ENCODE measurements around the gene TACC3. TPM values are rescaled to one million over a fixed set of nuclear protein-coding genes. Genes with fewer than 3 reads are reported as not detected.
A peak's percentile ranks its signal among the peaks of the same experiment; 100 is the strongest.

Gene TACC3
- total and polyA plus RNA-seq, 2 experiments from 2014 or later = 18.1 to 78.2 TPM

DNA sequence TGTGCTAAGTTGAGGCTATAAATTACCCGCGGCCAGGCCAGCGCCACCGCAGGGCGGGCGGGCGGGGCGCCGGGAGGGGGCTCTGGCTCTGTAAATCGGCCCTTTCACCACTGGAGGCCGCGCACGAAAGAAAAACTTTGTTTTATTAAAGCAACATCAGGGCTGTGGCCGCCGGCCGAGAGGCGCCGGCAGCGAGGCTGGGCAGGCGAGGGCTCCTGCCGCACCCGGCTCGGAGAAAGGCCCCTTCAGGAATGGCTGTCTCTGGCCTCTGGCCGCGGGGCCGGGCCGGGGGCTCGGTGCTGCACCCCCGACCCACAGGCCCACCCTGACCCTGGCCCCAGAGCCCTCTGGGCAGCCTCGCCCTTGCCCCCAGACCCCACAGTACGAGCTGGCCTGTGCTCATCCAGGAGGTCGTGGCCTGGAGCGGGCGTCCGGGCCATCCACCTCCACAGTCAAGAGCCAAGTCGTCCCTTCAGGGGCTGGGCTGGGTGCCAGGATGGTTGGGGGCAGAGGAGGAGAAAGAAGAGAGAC lies 42.3 kb downstream of the TACC3 start:
- no peaks in the 10 kb centered on the region for H3K9me3 ChIP-seq (ENCODE audit: low read depth)
- DNase-seq (ENCODE audit: low read depth in 1 of 2, low spot score in 1 of 2) = peak in 1 of 2 donors; percentile 62
- peaks cover 8% of the 10 kb centered on the region for H3K4me1 ChIP-seq (ENCODE audit: low read depth)
- H3K4me3 ChIP-seq = no peak overlapping the region
- TF ChIP-seq, protein P1, sequence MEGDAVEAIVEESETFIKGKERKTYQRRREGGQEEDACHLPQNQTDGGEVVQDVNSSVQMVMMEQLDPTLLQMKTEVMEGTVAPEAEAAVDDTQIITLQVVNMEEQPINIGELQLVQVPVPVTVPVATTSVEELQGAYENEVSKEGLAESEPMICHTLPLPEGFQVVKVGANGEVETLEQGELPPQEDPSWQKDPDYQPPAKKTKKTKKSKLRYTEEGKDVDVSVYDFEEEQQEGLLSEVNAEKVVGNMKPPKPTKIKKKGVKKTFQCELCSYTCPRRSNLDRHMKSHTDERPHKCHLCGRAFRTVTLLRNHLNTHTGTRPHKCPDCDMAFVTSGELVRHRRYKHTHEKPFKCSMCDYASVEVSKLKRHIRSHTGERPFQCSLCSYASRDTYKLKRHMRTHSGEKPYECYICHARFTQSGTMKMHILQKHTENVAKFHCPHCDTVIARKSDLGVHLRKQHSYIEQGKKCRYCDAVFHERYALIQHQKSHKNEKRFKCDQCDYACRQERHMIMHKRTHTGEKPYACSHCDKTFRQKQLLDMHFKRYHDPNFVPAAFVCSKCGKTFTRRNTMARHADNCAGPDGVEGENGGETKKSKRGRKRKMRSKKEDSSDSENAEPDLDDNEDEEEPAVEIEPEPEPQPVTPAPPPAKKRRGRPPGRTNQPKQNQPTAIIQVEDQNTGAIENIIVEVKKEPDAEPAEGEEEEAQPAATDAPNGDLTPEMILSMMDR (IDR thresholded peaks at IDR 0.05; ENCODE audit: low read depth, low read length) = peak; percentile 26
- H3K36me3 ChIP-seq = no peaks in the 10 kb centered on the region
- H3K27me3 ChIP-seq = no peaks in the 10 kb centered on the region
- H3K27ac ChIP-seq = no peak overlapping the region

DNA sequence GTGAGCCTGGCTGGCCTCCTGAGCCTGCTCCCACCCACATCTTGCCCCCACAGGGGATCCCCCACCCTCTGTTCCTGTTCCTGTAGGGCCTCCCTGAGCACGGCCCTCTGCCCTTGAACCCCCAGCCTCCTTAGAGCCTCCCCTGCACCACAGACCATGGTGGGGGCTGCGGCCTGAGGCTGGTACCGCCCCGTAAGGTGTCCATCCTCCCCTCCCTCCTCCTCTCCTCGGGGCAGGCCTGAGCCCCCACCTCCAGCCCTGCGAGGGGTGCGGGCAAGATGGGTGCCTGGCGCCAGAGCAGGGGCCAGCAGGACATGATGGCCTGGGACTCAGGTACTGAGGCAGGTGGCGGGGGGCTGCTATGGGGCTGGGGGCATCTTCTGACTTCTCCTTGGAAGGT lies 43.3 kb downstream of the TACC3 start:
- no peak overlapping the region for H3K27ac ChIP-seq

DNA sequence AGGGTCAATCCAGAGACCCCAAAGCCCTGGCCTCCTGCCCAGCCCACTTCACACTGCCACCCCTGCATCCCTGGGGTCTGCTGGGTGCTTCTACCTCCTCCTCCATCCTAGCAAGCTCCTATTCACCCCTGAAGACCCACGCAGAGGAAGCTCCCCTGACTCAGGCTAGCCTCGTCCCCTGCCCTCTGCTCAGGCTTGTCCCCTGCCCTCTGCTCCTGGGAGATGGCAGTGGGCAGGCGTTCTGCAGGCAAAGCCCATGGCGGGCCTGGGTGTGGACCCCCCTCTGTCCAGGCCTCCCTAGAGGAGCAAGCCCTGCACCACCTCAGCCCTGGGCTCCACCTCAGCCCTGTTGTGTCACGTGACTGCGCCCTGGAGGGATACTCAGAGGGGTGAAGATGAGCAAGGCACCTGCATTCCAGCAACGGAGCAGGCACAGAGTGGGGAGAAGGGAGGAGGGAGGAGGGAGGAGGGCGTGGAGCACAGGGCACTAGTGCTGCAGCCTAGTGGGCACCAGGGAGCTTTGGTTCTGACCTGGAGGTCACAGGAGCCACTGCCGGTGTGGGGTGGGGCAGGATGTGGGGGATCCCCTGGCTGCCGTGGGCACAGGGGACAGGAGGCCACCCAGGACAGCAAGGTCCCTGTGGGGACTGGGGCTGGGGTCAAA lies 44.2 kb downstream of the TACC3 start:
- TF ChIP-seq, protein P1 (IDR thresholded peaks at IDR 0.05; ENCODE audit: low read depth, low read length) = no peak
- DNase-seq (ENCODE audit: low read depth in 1 of 2, low spot score in 1 of 2) = no peak

More for the DNA sequence above, 43.3 kb downstream of the TACC3 start:
- TF ChIP-seq, protein P1 (IDR thresholded peaks at IDR 0.05; ENCODE audit: low read depth, low read length) = no peak
- Histone ChIP-seq H3K9me3 (ENCODE audit: low read depth) (no peaks in the 10 kb centered on the region), H3K27me3 (no peaks in the 10 kb centered on the region), H3K4me1 (ENCODE audit: low read depth) (peaks cover 8% of the 10 kb centered on the region), H3K36me3 (no peaks in the 10 kb centered on the region), H3K4me3 (no peak overlapping the region)
- no peak for DNase-seq (ENCODE audit: low read depth in 1 of 2, low spot score in 1 of 2)

DNA sequence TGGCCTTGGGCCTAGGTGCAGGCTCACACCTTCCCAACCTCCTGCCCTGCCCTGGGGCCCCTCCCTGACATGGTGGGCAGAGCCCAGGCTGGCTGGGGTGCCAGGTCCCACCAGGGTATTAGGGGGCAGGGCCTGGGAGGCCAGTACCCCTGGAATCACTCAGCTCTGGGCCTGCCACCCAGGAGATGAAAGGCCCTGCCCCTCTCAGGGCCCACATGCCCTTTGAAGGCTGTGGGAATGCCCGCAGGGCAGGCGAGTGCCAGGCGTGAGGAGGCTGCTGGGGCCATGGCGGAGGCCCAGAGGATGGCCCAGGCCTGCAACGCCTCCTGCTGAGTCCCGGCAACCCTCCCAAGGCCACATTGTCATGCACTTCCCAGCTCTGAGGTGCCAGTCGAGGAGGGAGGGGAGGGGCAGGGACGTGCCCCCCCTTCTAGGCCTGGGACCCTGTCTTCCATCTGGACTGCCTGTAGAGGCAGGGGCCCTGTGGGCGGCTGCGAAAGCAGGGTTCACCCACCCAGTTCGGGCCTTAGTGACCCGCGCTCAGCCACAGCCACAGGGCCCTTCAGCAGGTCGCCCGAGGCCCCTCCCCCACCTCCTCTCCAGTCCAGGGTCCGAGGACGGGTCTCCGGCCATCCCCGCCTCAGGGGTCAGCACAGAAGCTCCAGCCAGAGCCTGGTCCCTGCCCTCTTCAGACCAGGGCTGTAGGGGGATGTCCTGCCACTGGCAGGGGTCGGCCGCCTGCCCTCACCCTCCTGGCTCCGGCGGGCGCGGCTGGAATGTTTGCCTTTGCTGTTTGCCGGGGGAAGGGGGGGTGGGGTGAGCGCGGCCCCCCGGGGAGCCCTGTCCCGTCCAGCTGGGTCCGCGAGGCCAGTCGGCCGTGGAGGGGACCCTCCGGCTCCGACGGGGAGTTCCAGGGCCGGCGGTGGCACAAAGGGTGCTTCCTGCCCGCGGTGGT lies 45.1 kb downstream of the TACC3 start:
- peak overlapping the region; percentile 37 for H3K4me3 ChIP-seq
- no peaks in the 10 kb centered on the region for H3K27me3 ChIP-seq
- no peak overlapping the region for H3K27ac ChIP-seq
- no peaks in the 10 kb centered on the region for H3K9me3 ChIP-seq (ENCODE audit: low read depth)
- peaks cover 10% of the 10 kb centered on the region for H3K4me1 ChIP-seq (ENCODE audit: low read depth)
- no peaks in the 10 kb centered on the region for H3K36me3 ChIP-seq
- TF ChIP-seq, protein P1 (IDR thresholded peaks at IDR 0.05; ENCODE audit: low read depth, low read length) = no peak
- DNase-seq (ENCODE audit: low read depth in 1 of 2, low spot score in 1 of 2) = peak in 1 of 2 donors; percentile 36

More for the DNA sequence above, 44.2 kb downstream of the TACC3 start:
- peaks cover 8% of the 10 kb centered on the region for H3K4me1 ChIP-seq (ENCODE audit: low read depth)
- no peaks in the 10 kb centered on the region for H3K27me3 ChIP-seq
- H3K4me3 ChIP-seq = no peak overlapping the region
- no peak overlapping the region for H3K27ac ChIP-seq
- H3K36me3 ChIP-seq = no peaks in the 10 kb centered on the region
- no peaks in the 10 kb centered on the region for H3K9me3 ChIP-seq (ENCODE audit: low read depth)

DNA sequence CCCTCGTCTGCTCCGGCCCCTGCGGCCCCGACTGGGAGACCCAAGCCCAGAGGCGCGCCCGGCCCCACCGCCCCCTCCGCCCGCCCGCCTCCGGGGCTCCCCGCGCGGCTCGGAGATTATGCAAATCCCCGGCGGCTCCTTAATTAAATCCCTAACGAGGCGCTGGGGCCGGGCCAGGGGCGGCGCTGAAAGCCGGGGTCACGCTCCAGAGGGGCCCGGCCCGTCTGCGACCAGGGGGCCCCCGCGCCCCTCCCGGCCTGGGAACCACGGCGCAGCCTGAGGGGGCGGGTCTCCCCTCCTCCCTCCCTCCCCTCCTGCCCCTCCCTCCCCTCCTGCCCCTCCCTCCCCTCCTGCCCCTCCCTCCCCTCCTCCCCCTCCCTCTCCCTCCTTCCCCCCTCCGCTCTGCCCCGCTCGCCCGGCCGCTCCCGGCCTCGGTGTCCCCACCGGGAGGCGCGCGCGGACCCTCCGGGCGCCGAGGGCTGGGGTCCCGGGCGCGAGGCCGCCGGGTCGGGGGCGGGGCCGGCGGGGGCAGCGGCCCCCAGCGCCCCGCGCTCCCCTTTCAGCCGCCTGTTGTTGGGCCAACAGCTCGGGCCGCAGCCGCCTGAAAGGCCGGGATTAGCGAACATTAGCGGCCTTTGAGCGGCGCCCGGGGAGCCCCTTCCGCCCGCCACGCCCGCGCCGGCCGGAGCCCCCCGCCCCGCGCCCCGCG lies 45.9 kb downstream of the TACC3 start:
- Histone ChIP-seq H3K27ac (no peak overlapping the region), H3K4me1 (ENCODE audit: low read depth) (peaks cover 13% of the 10 kb centered on the region), H3K36me3 (no peaks in the 10 kb centered on the region), H3K4me3 (peak overlapping the region; percentile 37), H3K27me3 (no peaks in the 10 kb centered on the region), H3K9me3 (ENCODE audit: low read depth) (no peaks in the 10 kb centered on the region)
- peak; percentile 44 to 50 for DNase-seq (ENCODE audit: low read depth in 1 of 2, low spot score in 1 of 2)
- TF ChIP-seq, protein P1 (IDR thresholded peaks at IDR 0.05; ENCODE audit: low read depth, low read length) = no peak

Measured in cardiac muscle cell (in vitro differentiated cells and primary cell).